H1 (cell line): ENCODE data around the gene NEDD9. TPM values are rescaled to one million over a fixed set of nuclear protein-coding genes. Genes with fewer than 3 reads are reported as not detected.

ENCODE experiments used
- CBX5 ChIP-seq: fragments of 300-800, 300-1000 bp; sonication (generic); IDR thresholded peaks from 2 replicates; pipeline ENCODE4 v1.7.1; 2016; ENCODE audit warnings: antibody characterized with exemption, low read length, low read depth
- CBX8 ChIP-seq: fragments of 300-800, 300-1000 bp; sonication (generic); IDR thresholded peaks from 2 replicates; pipeline ENCODE4 v1.7.1; 2016; ENCODE audit warnings: low read depth, low read length, borderline replicate concordance
- RBBP5 ChIP-seq: IDR thresholded peaks from 2 replicates; pipeline ENCODE4 v1.7.1; 2012; ENCODE audit warnings: low read depth, mild to moderate bottlenecking, inconsistent platforms, low read length, moderate library complexity, borderline replicate concordance
- SP4 ChIP-seq: IDR thresholded peaks from 2 replicates; pipeline ENCODE4 v1.6.1; 2012; ENCODE audit warnings: low read length, inconsistent platforms
- polyA plus RNA-seq, 7 experiments: library from polyadenylated mRNA; depleted of rRNA in 3 of 7; stranded (reverse) in 5 of 7; unstranded in 2 of 7; fragments of >200 nt in 5 of 7; fragments of 200-250 nt in 2 of 7; gene quantifications; 1 replicate in 5 of 7; 2 replicates in 1 of 7; 4 replicates in 1 of 7; pipeline versions ENCODE4 v1.2.1 to v1.2.3, GENCODE V29; 2011 to 2013; ENCODE audit warnings: missing spikeins in 2 of 7, mixed read lengths in 2 of 7
- total RNA-seq: library from RNA; stranded (reverse); fragmentation: NEBNext Ultra II Directional; extraction: Animal tissue kit (Norgen Biotek cat#: 25700); gene quantifications from 2 replicates; pipeline ENCODE4 v1.2.1, GENCODE V29; 2021
- TF ChIP-seq, protein P1 (sequence below): fragments of 300-600 bp; sonication (generic); IDR thresholded peaks from 2 replicates; pipeline ENCODE4 v1.7.1; 2012; ENCODE audit warnings: low read length, moderate library complexity, mild to moderate bottlenecking, inconsistent platforms; ENCODE audit not compliant: insufficient replicate concordance

NEDD9 gene
- total and polyA plus RNA-seq, 2 of the 8 experiments (the other 6 are each of a cell fraction or from before 2014, with no cell fraction given) = 3.6 to 12.0 TPM

DNA sequence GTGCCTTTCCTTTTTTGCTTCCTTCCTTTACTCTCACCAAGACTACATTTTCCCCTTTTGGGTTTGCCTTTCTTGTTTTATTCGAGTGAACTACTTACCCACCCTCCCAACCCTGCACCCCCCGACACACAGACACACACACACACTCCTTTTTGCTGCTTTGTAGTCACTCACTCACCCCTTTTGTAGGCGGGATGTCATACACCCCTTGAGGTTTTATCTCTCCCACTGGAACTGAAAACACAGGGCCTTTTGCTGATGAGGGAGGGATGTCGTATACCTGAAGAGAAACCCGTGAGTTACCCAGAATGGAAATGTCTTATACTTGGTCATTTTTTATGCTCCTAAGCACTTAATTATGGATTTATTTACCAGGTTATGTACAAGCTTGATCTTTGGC, 40.3 kb downstream of the NEDD9 start (continued):
- TF ChIP-seq, protein P1, sequence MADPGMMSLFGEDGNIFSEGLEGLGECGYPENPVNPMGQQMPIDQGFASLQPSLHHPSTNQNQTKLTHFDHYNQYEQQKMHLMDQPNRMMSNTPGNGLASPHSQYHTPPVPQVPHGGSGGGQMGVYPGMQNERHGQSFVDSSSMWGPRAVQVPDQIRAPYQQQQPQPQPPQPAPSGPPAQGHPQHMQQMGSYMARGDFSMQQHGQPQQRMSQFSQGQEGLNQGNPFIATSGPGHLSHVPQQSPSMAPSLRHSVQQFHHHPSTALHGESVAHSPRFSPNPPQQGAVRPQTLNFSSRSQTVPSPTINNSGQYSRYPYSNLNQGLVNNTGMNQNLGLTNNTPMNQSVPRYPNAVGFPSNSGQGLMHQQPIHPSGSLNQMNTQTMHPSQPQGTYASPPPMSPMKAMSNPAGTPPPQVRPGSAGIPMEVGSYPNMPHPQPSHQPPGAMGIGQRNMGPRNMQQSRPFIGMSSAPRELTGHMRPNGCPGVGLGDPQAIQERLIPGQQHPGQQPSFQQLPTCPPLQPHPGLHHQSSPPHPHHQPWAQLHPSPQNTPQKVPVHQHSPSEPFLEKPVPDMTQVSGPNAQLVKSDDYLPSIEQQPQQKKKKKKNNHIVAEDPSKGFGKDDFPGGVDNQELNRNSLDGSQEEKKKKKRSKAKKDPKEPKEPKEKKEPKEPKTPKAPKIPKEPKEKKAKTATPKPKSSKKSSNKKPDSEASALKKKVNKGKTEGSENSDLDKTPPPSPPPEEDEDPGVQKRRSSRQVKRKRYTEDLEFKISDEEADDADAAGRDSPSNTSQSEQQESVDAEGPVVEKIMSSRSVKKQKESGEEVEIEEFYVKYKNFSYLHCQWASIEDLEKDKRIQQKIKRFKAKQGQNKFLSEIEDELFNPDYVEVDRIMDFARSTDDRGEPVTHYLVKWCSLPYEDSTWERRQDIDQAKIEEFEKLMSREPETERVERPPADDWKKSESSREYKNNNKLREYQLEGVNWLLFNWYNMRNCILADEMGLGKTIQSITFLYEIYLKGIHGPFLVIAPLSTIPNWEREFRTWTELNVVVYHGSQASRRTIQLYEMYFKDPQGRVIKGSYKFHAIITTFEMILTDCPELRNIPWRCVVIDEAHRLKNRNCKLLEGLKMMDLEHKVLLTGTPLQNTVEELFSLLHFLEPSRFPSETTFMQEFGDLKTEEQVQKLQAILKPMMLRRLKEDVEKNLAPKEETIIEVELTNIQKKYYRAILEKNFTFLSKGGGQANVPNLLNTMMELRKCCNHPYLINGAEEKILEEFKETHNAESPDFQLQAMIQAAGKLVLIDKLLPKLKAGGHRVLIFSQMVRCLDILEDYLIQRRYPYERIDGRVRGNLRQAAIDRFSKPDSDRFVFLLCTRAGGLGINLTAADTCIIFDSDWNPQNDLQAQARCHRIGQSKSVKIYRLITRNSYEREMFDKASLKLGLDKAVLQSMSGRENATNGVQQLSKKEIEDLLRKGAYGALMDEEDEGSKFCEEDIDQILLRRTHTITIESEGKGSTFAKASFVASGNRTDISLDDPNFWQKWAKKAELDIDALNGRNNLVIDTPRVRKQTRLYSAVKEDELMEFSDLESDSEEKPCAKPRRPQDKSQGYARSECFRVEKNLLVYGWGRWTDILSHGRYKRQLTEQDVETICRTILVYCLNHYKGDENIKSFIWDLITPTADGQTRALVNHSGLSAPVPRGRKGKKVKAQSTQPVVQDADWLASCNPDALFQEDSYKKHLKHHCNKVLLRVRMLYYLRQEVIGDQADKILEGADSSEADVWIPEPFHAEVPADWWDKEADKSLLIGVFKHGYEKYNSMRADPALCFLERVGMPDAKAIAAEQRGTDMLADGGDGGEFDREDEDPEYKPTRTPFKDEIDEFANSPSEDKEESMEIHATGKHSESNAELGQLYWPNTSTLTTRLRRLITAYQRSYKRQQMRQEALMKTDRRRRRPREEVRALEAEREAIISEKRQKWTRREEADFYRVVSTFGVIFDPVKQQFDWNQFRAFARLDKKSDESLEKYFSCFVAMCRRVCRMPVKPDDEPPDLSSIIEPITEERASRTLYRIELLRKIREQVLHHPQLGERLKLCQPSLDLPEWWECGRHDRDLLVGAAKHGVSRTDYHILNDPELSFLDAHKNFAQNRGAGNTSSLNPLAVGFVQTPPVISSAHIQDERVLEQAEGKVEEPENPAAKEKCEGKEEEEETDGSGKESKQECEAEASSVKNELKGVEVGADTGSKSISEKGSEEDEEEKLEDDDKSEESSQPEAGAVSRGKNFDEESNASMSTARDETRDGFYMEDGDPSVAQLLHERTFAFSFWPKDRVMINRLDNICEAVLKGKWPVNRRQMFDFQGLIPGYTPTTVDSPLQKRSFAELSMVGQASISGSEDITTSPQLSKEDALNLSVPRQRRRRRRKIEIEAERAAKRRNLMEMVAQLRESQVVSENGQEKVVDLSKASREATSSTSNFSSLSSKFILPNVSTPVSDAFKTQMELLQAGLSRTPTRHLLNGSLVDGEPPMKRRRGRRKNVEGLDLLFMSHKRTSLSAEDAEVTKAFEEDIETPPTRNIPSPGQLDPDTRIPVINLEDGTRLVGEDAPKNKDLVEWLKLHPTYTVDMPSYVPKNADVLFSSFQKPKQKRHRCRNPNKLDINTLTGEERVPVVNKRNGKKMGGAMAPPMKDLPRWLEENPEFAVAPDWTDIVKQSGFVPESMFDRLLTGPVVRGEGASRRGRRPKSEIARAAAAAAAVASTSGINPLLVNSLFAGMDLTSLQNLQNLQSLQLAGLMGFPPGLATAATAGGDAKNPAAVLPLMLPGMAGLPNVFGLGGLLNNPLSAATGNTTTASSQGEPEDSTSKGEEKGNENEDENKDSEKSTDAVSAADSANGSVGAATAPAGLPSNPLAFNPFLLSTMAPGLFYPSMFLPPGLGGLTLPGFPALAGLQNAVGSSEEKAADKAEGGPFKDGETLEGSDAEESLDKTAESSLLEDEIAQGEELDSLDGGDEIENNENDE = no peak
- TF ChIP-seq CBX5 (no peak), RBBP5 (no peak), SP4 (no peak), CBX8 (no peak)
